Measurements from ENCODE around the gene KCTD5.
"Not testable (repeated sequence)": the region's sequence is repeated elsewhere in the genome, so short reads cannot be mapped to it uniquely, and the experiment has no call there.

KCTD5 gene

GRCh38 chr16:2682209-2683021 lies at the start of gene KCTD5:
TSS of gene KCTD5 (plus strand) at chr16:2682523. CDS start at chr16:2682549, 26 bp downstream.
- peaks cover 6% of the 10 kb centered on the region for H3K4me1 ChIP-seq (ENCODE audit: insufficient read depth, low read length)
- peak within 1 kb of the TSS; percentile 98 for H3K4me3 ChIP-seq (ENCODE audit: low read length)
- no peak within 1 kb of the TSS for H2AFZ ChIP-seq (ENCODE audit: low read depth, low read length)
- H3K9me3 ChIP-seq (ENCODE audit: low read length) = no peaks in the 10 kb centered on the region
- no peaks in the 10 kb centered on the region for H3K36me3 ChIP-seq (ENCODE audit: insufficient read depth, low read length)
- no peaks in the 10 kb centered on the region for H3K27me3 ChIP-seq (ENCODE audit: insufficient read depth, low read length)

- H2AFZ ChIP-seq (ENCODE audit: low read depth, low read length); H3K9me3 ChIP-seq (ENCODE audit: low read length); H3K36me3 ChIP-seq (ENCODE audit: insufficient read depth, low read length); H3K4me1 ChIP-seq (ENCODE audit: insufficient read depth, low read length); H3K27me3 ChIP-seq (ENCODE audit: insufficient read depth, low read length); H3K4me3 ChIP-seq (ENCODE audit: low read length): not testable (repeated sequence)
Measured at GRCh38 chr16:2639071-2639721, 43.1 kb upstream of the KCTD5 start.

GRCh38 chr16:2639722-2640072 lies 42.6 kb upstream of the KCTD5 start:
- H3K4me3 ChIP-seq (ENCODE audit: low read length); H2AFZ ChIP-seq (ENCODE audit: low read depth, low read length); H3K9me3 ChIP-seq (ENCODE audit: low read length); H3K27me3 ChIP-seq (ENCODE audit: insufficient read depth, low read length); H3K4me1 ChIP-seq (ENCODE audit: insufficient read depth, low read length); H3K36me3 ChIP-seq (ENCODE audit: insufficient read depth, low read length): not testable (repeated sequence)

GRCh38 chr16:2642561-2642960 lies 39.8 kb upstream of the KCTD5 start:
- not testable (repeated sequence) for H3K27me3 ChIP-seq (ENCODE audit: insufficient read depth, low read length); H3K36me3 ChIP-seq (ENCODE audit: insufficient read depth, low read length); H2AFZ ChIP-seq (ENCODE audit: low read depth, low read length); H3K9me3 ChIP-seq (ENCODE audit: low read length); H3K4me3 ChIP-seq (ENCODE audit: low read length); H3K4me1 ChIP-seq (ENCODE audit: insufficient read depth, low read length)

- not testable (repeated sequence) for H3K9me3 ChIP-seq (ENCODE audit: low read length); H3K36me3 ChIP-seq (ENCODE audit: insufficient read depth, low read length); H3K27me3 ChIP-seq (ENCODE audit: insufficient read depth, low read length); H2AFZ ChIP-seq (ENCODE audit: low read depth, low read length); H3K4me1 ChIP-seq (ENCODE audit: insufficient read depth, low read length); H3K4me3 ChIP-seq (ENCODE audit: low read length)
Measured at GRCh38 chr16:2644754-2645453, 37.4 kb upstream of the KCTD5 start.

- not testable (repeated sequence) for H3K27me3 ChIP-seq (ENCODE audit: insufficient read depth, low read length); H3K36me3 ChIP-seq (ENCODE audit: insufficient read depth, low read length); H3K4me1 ChIP-seq (ENCODE audit: insufficient read depth, low read length); H2AFZ ChIP-seq (ENCODE audit: low read depth, low read length); H3K4me3 ChIP-seq (ENCODE audit: low read length); H3K9me3 ChIP-seq (ENCODE audit: low read length)
Measured at GRCh38 chr16:2651268-2651871, 31.0 kb upstream of the KCTD5 start.

- not testable (repeated sequence) for H3K4me3 ChIP-seq (ENCODE audit: low read length); H3K4me1 ChIP-seq (ENCODE audit: insufficient read depth, low read length); H2AFZ ChIP-seq (ENCODE audit: low read depth, low read length); H3K9me3 ChIP-seq (ENCODE audit: low read length); H3K27me3 ChIP-seq (ENCODE audit: insufficient read depth, low read length); H3K36me3 ChIP-seq (ENCODE audit: insufficient read depth, low read length)
Measured at GRCh38 chr16:2653915-2654314, 28.4 kb upstream of the KCTD5 start.

- not testable (repeated sequence) for H2AFZ ChIP-seq (ENCODE audit: low read depth, low read length); H3K4me3 ChIP-seq (ENCODE audit: low read length); H3K36me3 ChIP-seq (ENCODE audit: insufficient read depth, low read length); H3K27me3 ChIP-seq (ENCODE audit: insufficient read depth, low read length); H3K4me1 ChIP-seq (ENCODE audit: insufficient read depth, low read length); H3K9me3 ChIP-seq (ENCODE audit: low read length)
Measured at GRCh38 chr16:2654949-2655348, 27.4 kb upstream of the KCTD5 start.

GRCh38 chr16:2656985-2657384 lies 25.3 kb upstream of the KCTD5 start:
- H3K27me3 ChIP-seq (ENCODE audit: insufficient read depth, low read length) = no peaks in the 10 kb centered on the region
- H3K4me1 ChIP-seq (ENCODE audit: insufficient read depth, low read length) = no peaks in the 10 kb centered on the region
- H3K36me3 ChIP-seq (ENCODE audit: insufficient read depth, low read length) = no peaks in the 10 kb centered on the region
- H3K9me3 ChIP-seq (ENCODE audit: low read length) = no peaks in the 10 kb centered on the region
- H3K4me3 ChIP-seq (ENCODE audit: low read length) = no peak overlapping the region
- H2AFZ ChIP-seq (ENCODE audit: low read depth, low read length) = no peak overlapping the region

GRCh38 chr16:2657803-2658202 lies 24.5 kb upstream of the KCTD5 start:
- H3K4me3 ChIP-seq (ENCODE audit: low read length) = not testable (repeated sequence)

GRCh38 chr16:2659560-2659959 lies 22.8 kb upstream of the KCTD5 start:
- not testable (repeated sequence) for H3K27me3 ChIP-seq (ENCODE audit: insufficient read depth, low read length); H3K4me1 ChIP-seq (ENCODE audit: insufficient read depth, low read length); H3K36me3 ChIP-seq (ENCODE audit: insufficient read depth, low read length); H2AFZ ChIP-seq (ENCODE audit: low read depth, low read length); H3K4me3 ChIP-seq (ENCODE audit: low read length); H3K9me3 ChIP-seq (ENCODE audit: low read length)

More at GRCh38 chr16:2657803-2658202, 24.5 kb upstream of the KCTD5 start:
- not testable (repeated sequence) for H2AFZ ChIP-seq (ENCODE audit: low read depth, low read length); H3K4me1 ChIP-seq (ENCODE audit: insufficient read depth, low read length); H3K27me3 ChIP-seq (ENCODE audit: insufficient read depth, low read length); H3K36me3 ChIP-seq (ENCODE audit: insufficient read depth, low read length); H3K9me3 ChIP-seq (ENCODE audit: low read length)

- not testable (repeated sequence) for H3K4me3 ChIP-seq (ENCODE audit: low read length)
Measured at GRCh38 chr16:2660014-2660662, 22.2 kb upstream of the KCTD5 start.

More at GRCh38 chr16:2660014-2660662, 22.2 kb upstream of the KCTD5 start:
- H2AFZ ChIP-seq (ENCODE audit: low read depth, low read length); H3K27me3 ChIP-seq (ENCODE audit: insufficient read depth, low read length); H3K36me3 ChIP-seq (ENCODE audit: insufficient read depth, low read length); H3K9me3 ChIP-seq (ENCODE audit: low read length); H3K4me1 ChIP-seq (ENCODE audit: insufficient read depth, low read length): not testable (repeated sequence)
